T-helper 2 cell treated with Interferon-gamma antibody and Interleukin-4, amounts not matched to agents 100 ng/mL and 5 ng/mL, for 36 hours (primary cell): ENCODE data around the gene HSP90AA1. TPM values are rescaled to one million over a fixed set of nuclear protein-coding genes. Genes with fewer than 3 reads are reported as not detected.

Experiments used
- intact Hi-C: fragments of 100-400 bp; cut with micrococcal nuclease; formaldehyde crosslinking; loops from one replicate; pipeline ENCODE4 v1.15.1; 2023
- total RNA-seq: library from RNA; stranded (reverse); gene quantifications from 2 replicates; pipeline ENCODE4 v1.2.3, GENCODE V29; 2022

Gene HSP90AA1
- total RNA-seq, 1 donor from 2014 or later: 771 TPM

- intact Hi-C loops: no loop called here
Measured at GRCh38 chr14:102043251-102044025, 43.4 kb downstream of the HSP90AA1 start.

- intact Hi-C loops: no loop called here
Measured at GRCh38 chr14:102042699-102043098, 44.1 kb downstream of the HSP90AA1 start.

GRCh38 chr14:102040153-102040552, 46.7 kb downstream of the HSP90AA1 start:
- intact Hi-C loops: no loop called here

- intact Hi-C loops: no loop called here
Measured at GRCh38 chr14:102039157-102039556, 47.7 kb downstream of the HSP90AA1 start.

- intact Hi-C loops: no loop called here
Measured at GRCh38 chr14:102037686-102038085, 49.2 kb downstream of the HSP90AA1 start.

- intact Hi-C loops: no loop called here
Measured at GRCh38 chr14:102035914-102036313, 50.9 kb downstream of the HSP90AA1 start.

- intact Hi-C loops: no loop called here
Measured at GRCh38 chr14:102034301-102034700, 52.5 kb downstream of the HSP90AA1 start.

- intact Hi-C loops: no loop called here
Measured at GRCh38 chr14:102033241-102033640, 53.6 kb downstream of the HSP90AA1 start.

Other genes with a start within 250 kb of the HSP90AA1 start
- gene DYNC1H1, start 122.5 kb downstream of the HSP90AA1 start, total RNA-seq: 280 and 284 TPM in 2 replicates
- 36.0 and 36.2 TPM in 2 replicates for gene WDR20, start 52.9 kb upstream of the HSP90AA1 start, total RNA-seq
- gene MOK, start 218.1 kb upstream of the HSP90AA1 start, total RNA-seq: 2.6 and 3.8 TPM in 2 replicates
- gene ZNF839, start 232.7 kb upstream of the HSP90AA1 start, total RNA-seq: 14.6 and 15.0 TPM in 2 replicates